Keratinocyte (primary cell): ENCODE data around the gene DMRTA2. TPM values are rescaled to one million over a fixed set of nuclear protein-coding genes. Genes with fewer than 3 reads are reported as not detected.

Experiments
- DNase-seq: peaks from one replicate; pipeline ENCODE4 v3.0.0-alpha.2; 2011; ENCODE audit warnings: low read depth, missing footprints, low spot score
- FAIRE-seq: peaks from 2 replicates; lab custom pipeline; 2011; peaks lifted over from hg19 to GRCh38; lab: Jason Lieb, UNC
- H2AFZ ChIP-seq: 2 replicates; pipeline ENCODE4 v1.6.0; 2012; ENCODE audit warnings: low read length, control low read depth, inconsistent platforms; ENCODE audit not compliant: control insufficient read depth
- H3K27ac ChIP-seq: 2 replicates; pipeline ENCODE4 v1.5.1; 2011; ENCODE audit warnings: low read length; ENCODE audit not compliant: control insufficient read depth, insufficient read depth
- H3K27me3 ChIP-seq: 3 replicates; pipeline ENCODE4 v1.6.0; 2011; ENCODE audit warnings: low read length; ENCODE audit not compliant: control insufficient read depth, insufficient read depth; ENCODE audit errors: extremely low read depth
- H3K36me3 ChIP-seq, 2 experiments: 2 replicates in 1 of 2; 3 replicates in 1 of 2; pipeline ENCODE4 v1.5.1; 2011; ENCODE audit warnings: low read length in 2 of 2, mild to moderate bottlenecking in 1 of 2; ENCODE audit not compliant: control insufficient read depth in 2 of 2, insufficient read depth in 2 of 2; ENCODE audit errors: extremely low read depth in 1 of 2
- H3K4me1 ChIP-seq: 3 replicates; pipeline ENCODE4 v1.5.1; 2011; ENCODE audit warnings: low read length; ENCODE audit not compliant: control insufficient read depth, insufficient read depth; ENCODE audit errors: extremely low read depth
- H3K4me2 ChIP-seq: 3 replicates; pipeline ENCODE4 v1.6.0; 2011; ENCODE audit warnings: low read depth, low read length; ENCODE audit not compliant: control insufficient read depth, insufficient read depth; ENCODE audit errors: extremely low read depth
- H3K4me3 ChIP-seq, 3 experiments: fragments of 200-600 bp in 1 of 3; sonication (generic) in 1 of 3; 2 replicates in 2 of 3; 3 replicates in 1 of 3; pipeline ENCODE4 v1.5.1; 2011 to 2016; ENCODE audit warnings: low read length in 3 of 3, mild to moderate bottlenecking in 3 of 3, control low read depth in 2 of 3, inconsistent platforms in 1 of 3, low read depth in 1 of 3, mixed read lengths in 1 of 3, mixed run types in 1 of 3, moderate library complexity in 1 of 3; ENCODE audit not compliant: control insufficient read depth in 2 of 3, insufficient read depth in 2 of 3; ENCODE audit errors: extremely low read depth in 1 of 3
- H3K79me2 ChIP-seq: 2 replicates; pipeline ENCODE4 v1.6.0; 2012; ENCODE audit warnings: low read length; ENCODE audit not compliant: control insufficient read depth, insufficient read depth
- H3K9ac ChIP-seq: 3 replicates; pipeline ENCODE4 v1.6.0; 2011; ENCODE audit warnings: low read length; ENCODE audit not compliant: control insufficient read depth, insufficient read depth; ENCODE audit errors: extremely low read depth
- H3K9me1 ChIP-seq: 3 replicates; pipeline ENCODE4 v1.6.0; 2011; ENCODE audit warnings: low read length; ENCODE audit not compliant: control insufficient read depth, insufficient read depth; ENCODE audit errors: extremely low read depth
- H3K9me3 ChIP-seq: 2 replicates; pipeline ENCODE4 v1.5.1; 2012; ENCODE audit warnings: low read depth, low read length; ENCODE audit not compliant: control insufficient read depth
- H4K20me1 ChIP-seq: 3 replicates; pipeline ENCODE4 v1.6.0; 2011; ENCODE audit warnings: low read length; ENCODE audit not compliant: control insufficient read depth, insufficient read depth; ENCODE audit errors: extremely low read depth
- CTCF ChIP-seq, 3 experiments: IDR thresholded peaks in 1 of 3; conservative IDR thresholded peaks in 1 of 3; optimal IDR thresholded peaks in 1 of 3; 2 replicates in 2 of 3; 3 replicates in 1 of 3; pipeline versions ENCODE3 to v1.5.1; 2011; ENCODE audit warnings: low read length in 3 of 3, mild to moderate bottlenecking in 3 of 3, moderate library complexity in 2 of 3, control low read depth in 1 of 3, inconsistent platforms in 1 of 3; ENCODE audit not compliant: insufficient read depth in 2 of 3; ENCODE audit errors: extremely low read depth in 1 of 3
- EZH2 ChIP-seq: IDR thresholded peaks from one replicate; pipeline ENCODE4 v1.6.1; 2012; ENCODE audit warnings: inconsistent platforms, mild to moderate bottlenecking, low read length, moderate library complexity
- dilution Hi-C: fragments of 300-500 bp; cut with MboI; formaldehyde crosslinking; loops from one replicate; pipeline ENCODE4 v1.7.0; 2020; ENCODE audit warnings: low sequenced_read_pairs; ENCODE audit not compliant: extremely low pct_ligation_motif_present
- polyA plus RNA-seq, 5 experiments: library from polyadenylated mRNA; depleted of rRNA in 3 of 5; stranded (reverse) in 3 of 5; stranded (forward) in 1 of 5; unstranded in 1 of 5; fragments of >200 nt; gene quantifications; 1 replicate in 1 of 5; 2 replicates in 3 of 5; 3 replicates in 1 of 5; pipeline versions ENCODE4 v1.2.1 to v1.2.3, GENCODE V29; 2011 to 2012; ENCODE audit warnings: missing spikeins in 2 of 5, low read depth in 1 of 5, low replicate concordance in 1 of 5

The DMRTA2 gene
- polyA plus RNA-seq, 1 donor (not counting 4 experiments of a cell fraction or from before 2014, with no cell fraction given) = 0.01 TPM

GRCh38 chr1:50416150-50416527, 7.1 kb downstream of the DMRTA2 start:
- dilution Hi-C loops = no loop called here
- FAIRE-seq (no peak), DNase-seq (no peak)
- Histone ChIP-seq H3K27ac (no peak overlapping the region), H2AFZ (no peak overlapping the region), H3K79me2 (no peaks in the 10 kb centered on the region), H3K36me3 (no peaks in the 10 kb centered on the region), H3K4me2 (no peak overlapping the region), H3K27me3 (peaks cover 85% of the 10 kb centered on the region), H4K20me1 (peaks cover 5% of the 10 kb centered on the region), H3K4me3 (no peak overlapping the region), H3K9ac (no peak overlapping the region), H3K9me1 (no peaks in the 10 kb centered on the region), H3K4me1 (no peaks in the 10 kb centered on the region), H3K9me3 (no peaks in the 10 kb centered on the region)
- TF ChIP-seq EZH2 = peak; percentile 95
- TF ChIP-seq CTCF (optimal IDR thresholded peaks at IDR 0.05 in 1 of 3, IDR thresholded peaks at IDR 0.05 in 1 of 3, conservative IDR thresholded peaks at IDR 0.05 in 1 of 3; ENCODE audit: extremely low read depth in 1 of 3, insufficient read depth in 2 of 3, low read length in 3 of 3) = no peak

DNA sequence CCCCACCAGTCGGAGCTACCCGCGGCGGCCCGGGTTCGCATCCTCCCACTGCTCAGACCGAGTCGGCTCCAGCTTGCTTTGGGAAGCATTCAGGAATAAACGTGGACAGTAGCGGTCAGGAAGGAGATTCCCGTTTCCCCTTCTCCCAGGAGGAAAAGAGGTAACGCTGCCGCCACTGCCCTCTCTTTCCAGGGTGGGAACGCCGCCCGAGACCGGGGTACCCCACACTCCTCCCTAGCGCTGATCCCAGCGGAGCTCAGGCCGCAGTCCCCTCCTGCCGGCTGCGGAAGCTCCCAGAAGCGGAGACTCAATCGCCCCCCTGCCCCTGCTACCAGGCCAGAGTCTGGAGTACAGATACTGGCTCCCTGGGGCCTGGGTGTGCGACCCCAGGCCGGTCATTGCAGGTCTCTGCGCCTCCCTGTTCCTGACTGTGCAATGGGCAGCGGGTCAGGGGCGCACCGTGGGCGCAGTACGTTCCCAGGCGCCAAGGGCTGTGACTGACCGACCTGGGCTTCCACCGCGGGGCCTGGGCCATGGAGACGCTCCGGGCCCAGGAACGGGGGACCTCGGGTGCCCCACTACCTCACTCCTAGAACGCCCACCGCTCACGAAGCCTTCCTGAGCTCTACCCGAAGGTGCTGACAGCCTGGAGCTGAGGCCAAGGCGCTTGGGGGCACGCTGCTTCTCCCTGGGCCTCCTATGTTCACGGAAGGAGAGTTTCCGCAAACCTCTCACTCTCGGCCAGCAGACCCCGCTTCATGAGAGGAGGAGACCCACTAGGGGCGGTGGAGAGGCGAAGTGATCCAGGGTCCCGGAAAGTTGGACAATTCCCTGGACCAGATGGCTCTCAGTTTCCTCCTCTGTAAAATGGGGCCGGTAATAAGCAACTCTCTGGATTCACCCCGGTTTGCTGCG, 7.8 kb downstream of the DMRTA2 start:
- dilution Hi-C loops = no loop called here
- H3K36me3 ChIP-seq = no peaks in the 10 kb centered on the region
- TF ChIP-seq EZH2 (no peak), CTCF (optimal IDR thresholded peaks at IDR 0.05 in 1 of 3, IDR thresholded peaks at IDR 0.05 in 1 of 3, conservative IDR thresholded peaks at IDR 0.05 in 1 of 3; ENCODE audit: extremely low read depth in 1 of 3, insufficient read depth in 2 of 3, low read length in 3 of 3) (no peak)
- no peak overlapping the region for H3K4me2 ChIP-seq
- no peak overlapping the region for H3K4me3 ChIP-seq
- no peak for FAIRE-seq
- H3K27ac ChIP-seq = no peak overlapping the region
- H4K20me1 ChIP-seq = peaks cover 5% of the 10 kb centered on the region
- DNase-seq = no peak
- H3K79me2 ChIP-seq = no peaks in the 10 kb centered on the region
- no peak overlapping the region for H2AFZ ChIP-seq
- no peaks in the 10 kb centered on the region for H3K4me1 ChIP-seq
- no peak overlapping the region for H3K9ac ChIP-seq
- no peaks in the 10 kb centered on the region for H3K9me3 ChIP-seq
- H3K9me1 ChIP-seq = no peaks in the 10 kb centered on the region
- peaks cover 79% of the 10 kb centered on the region for H3K27me3 ChIP-seq
